GM12891 (cell line): ENCODE results near the gene TENM4.

ENCODE experiments used
- DNase-seq: peaks from one replicate; pipeline ENCODE4 v3.0.0; 2011; ENCODE audit warnings: low spot score; ENCODE audit not compliant: insufficient read length
- FAIRE-seq: peaks from 2 replicates; lab custom pipeline; 2011; peaks lifted over from hg19 to GRCh38; lab: Jason Lieb, UNC
- PAX5 ChIP-seq: IDR thresholded peaks from 2 replicates; pipeline ENCODE4 v1.6.1; 2011; ENCODE audit warnings: low read length, moderate library complexity, mild to moderate bottlenecking; ENCODE audit not compliant: insufficient read depth, severe bottlenecking
- POLR2A ChIP-seq: IDR thresholded peaks from 2 replicates; pipeline ENCODE4 v1.6.1; 2011; ENCODE audit warnings: low read depth, low read length, control low read depth
- POLR2AphosphoS5 ChIP-seq: IDR thresholded peaks from 2 replicates; pipeline ENCODE4 v1.6.1; 2011; ENCODE audit warnings: low read depth, low read length, control low read depth
- POU2F2 ChIP-seq: IDR thresholded peaks from 2 replicates; pipeline ENCODE4 v1.6.1; 2011; ENCODE audit warnings: low read depth, mild to moderate bottlenecking, control low read depth, low read length, moderate library complexity
- SPI1 ChIP-seq: IDR thresholded peaks from 2 replicates; pipeline ENCODE4 v1.6.1; 2011; ENCODE audit warnings: low read depth, low read length, control low read depth
- TAF1 ChIP-seq: IDR thresholded peaks from 2 replicates; pipeline ENCODE4 v1.6.1; 2011; ENCODE audit warnings: low read depth, low read length, control low read depth

TENM4 gene

GRCh38 chr11:79095424-79095823 is 345.4 kb downstream of the TENM4 start:
- DNase-seq (no peak), FAIRE-seq (no peak)
- TF ChIP-seq POLR2A (no peak), TAF1 (no peak), POU2F2 (no peak)

- DNase-seq: no peak
- no peak for FAIRE-seq
- TF ChIP-seq PAX5 (no peak), POLR2AphosphoS5 (no peak), TAF1 (no peak), POU2F2 (no peak), SPI1 (no peak), POLR2A (no peak)
Observed at GRCh38 chr11:79094616-79095015, 346.2 kb downstream of the TENM4 start.

- DNase-seq (no peak), FAIRE-seq (no peak)
- TF ChIP-seq POLR2AphosphoS5 (no peak), TAF1 (no peak), SPI1 (no peak), POU2F2 (no peak), POLR2A (no peak), PAX5 (no peak)
Observed at GRCh38 chr11:79092791-79093353, 348.0 kb downstream of the TENM4 start.

- FAIRE-seq: no peak
- DNase-seq: no peak
- no peak for TF ChIP-seq PAX5
- no peak for TF ChIP-seq POU2F2
- no peak for TF ChIP-seq POLR2AphosphoS5
- no peak for TF ChIP-seq TAF1
- no peak for TF ChIP-seq POLR2A
- TF ChIP-seq SPI1: no peak
Observed at GRCh38 chr11:79090191-79090705, 350.6 kb downstream of the TENM4 start.

GRCh38 chr11:79089601-79090000 is 351.2 kb downstream of the TENM4 start:
- no peak for FAIRE-seq
- DNase-seq: no peak
- no peak for TF ChIP-seq TAF1
- no peak for TF ChIP-seq SPI1
- no peak for TF ChIP-seq POU2F2
- TF ChIP-seq PAX5: no peak
- no peak for TF ChIP-seq POLR2AphosphoS5
- no peak for TF ChIP-seq POLR2A

GRCh38 chr11:79088967-79089366 is 351.9 kb downstream of the TENM4 start:
- FAIRE-seq (no peak), DNase-seq (no peak)
- no peak for TF ChIP-seq POU2F2
- TF ChIP-seq PAX5: no peak
- no peak for TF ChIP-seq SPI1
- no peak for TF ChIP-seq POLR2AphosphoS5
- TF ChIP-seq POLR2A: no peak
- no peak for TF ChIP-seq TAF1

- TF ChIP-seq POLR2AphosphoS5 (no peak), POLR2A (no peak), SPI1 (no peak), POU2F2 (no peak), PAX5 (no peak), TAF1 (no peak)
- DNase-seq (no peak), FAIRE-seq (no peak)
Observed at GRCh38 chr11:79087961-79088318, 352.9 kb downstream of the TENM4 start.

GRCh38 chr11:79087238-79087960 is 353.4 kb downstream of the TENM4 start:
- TF ChIP-seq POLR2A (no peak), PAX5 (no peak), TAF1 (no peak), SPI1 (no peak), POLR2AphosphoS5 (no peak), POU2F2 (no peak)
- FAIRE-seq (no peak), DNase-seq (no peak)

GRCh38 chr11:79086056-79086455 is 354.8 kb downstream of the TENM4 start:
- DNase-seq: no peak
- TF ChIP-seq POU2F2: no peak
- no peak for TF ChIP-seq SPI1
- TF ChIP-seq POLR2AphosphoS5: no peak
- TF ChIP-seq POLR2A: no peak
- no peak for TF ChIP-seq PAX5
- no peak for TF ChIP-seq TAF1
- FAIRE-seq: no peak

- FAIRE-seq: no peak
- TF ChIP-seq POU2F2 (no peak), SPI1 (no peak), PAX5 (no peak), TAF1 (no peak), POLR2AphosphoS5 (no peak), POLR2A (no peak)
Observed at GRCh38 chr11:79084382-79084781, 356.4 kb downstream of the TENM4 start.

More at GRCh38 chr11:79084382-79084781, 356.4 kb downstream of the TENM4 start:
- no peak for DNase-seq
